NCI-H510A treated with DMSO at 0.1 percent for 48 hours (cell line): ENCODE data around the gene CEACAM4.
"Not testable (repeated sequence)": the region's sequence is repeated elsewhere in the genome, so short reads cannot be mapped to it uniquely, and the experiment has no call there.

Source experiments
- DNase-seq: peaks from one replicate; lab custom pipeline; 2025; lab: John Stamatoyannopoulos, UW

CEACAM4 gene

DNA sequence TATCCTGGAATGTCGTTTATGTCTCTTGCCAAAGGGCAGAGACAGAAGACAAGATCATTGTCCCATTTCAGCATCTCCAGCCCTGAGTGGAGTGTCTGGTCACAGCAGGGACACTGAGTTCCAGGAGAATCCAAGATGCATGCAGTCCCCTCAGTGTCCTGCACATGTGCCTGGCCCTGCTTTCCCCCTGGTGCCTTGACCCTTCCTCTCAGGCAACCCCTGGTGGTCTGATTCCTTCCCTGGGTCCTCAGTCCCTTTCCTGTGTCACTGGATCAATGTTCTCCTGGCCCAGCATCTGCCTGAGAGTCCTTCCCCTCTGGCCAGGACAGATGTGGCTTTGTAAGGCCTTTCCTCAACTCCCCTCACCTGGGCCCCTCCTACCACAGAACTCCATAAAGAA, 41.9 kb downstream of the CEACAM4 start:
- DNase-seq = no peak

DNA sequence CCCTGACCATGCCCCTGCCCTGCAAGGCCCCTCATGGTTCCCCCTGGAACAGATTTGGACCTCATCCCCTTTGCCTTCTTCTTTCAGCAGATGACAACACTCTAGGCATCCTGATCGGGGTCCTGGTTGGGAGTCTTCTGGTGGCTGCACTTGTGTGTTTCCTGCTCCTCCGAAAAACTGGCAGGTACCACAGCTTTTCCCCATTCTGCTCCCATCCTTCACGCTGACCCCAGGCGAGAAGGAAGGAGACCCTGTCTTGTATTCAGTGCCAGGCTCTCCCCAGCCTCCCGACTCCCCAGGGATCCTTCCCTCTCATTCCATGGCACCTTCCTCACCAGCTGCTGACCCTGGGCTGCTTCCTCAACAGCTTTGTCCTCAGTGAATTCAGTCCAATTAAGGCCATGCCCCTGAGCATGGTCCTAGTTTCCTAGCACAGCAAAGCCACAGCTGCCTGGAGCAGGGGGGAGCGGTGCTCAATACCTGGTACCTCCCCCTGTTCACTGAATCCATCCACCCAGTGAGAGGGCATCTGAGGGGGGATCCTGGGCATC, 42.5 kb downstream of the CEACAM4 start:
- DNase-seq = no peak

DNA sequence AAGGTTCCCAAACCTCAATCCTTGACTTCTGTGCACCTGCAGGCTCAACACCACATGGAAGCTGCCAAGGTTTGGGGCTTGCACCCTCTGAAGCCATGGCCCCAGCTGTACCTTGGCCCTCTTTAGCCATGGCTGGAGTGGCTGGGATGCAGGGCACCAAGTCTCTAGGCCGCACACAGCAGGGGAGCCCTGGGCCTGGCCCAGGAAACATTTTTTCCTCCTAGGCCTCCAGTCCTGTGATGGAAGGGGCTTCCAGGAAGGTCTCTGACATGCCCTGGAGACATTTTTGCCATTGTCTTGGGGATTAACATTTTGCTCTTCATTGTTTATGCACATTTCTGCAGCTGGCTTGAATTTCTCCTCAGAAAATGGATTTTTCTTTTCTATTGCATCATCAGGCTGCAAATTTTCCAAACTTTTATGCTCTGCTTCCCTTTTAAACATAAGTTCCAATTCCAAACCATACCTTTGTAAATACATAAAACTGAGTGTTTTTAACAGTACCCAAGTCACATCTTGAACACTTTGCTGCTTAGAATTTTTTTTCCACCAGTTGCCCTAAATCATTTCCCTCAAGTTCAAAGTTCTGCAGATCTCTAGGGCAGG, 44.2 kb downstream of the CEACAM4 start:
- DNase-seq = not testable (repeated sequence)

DNA sequence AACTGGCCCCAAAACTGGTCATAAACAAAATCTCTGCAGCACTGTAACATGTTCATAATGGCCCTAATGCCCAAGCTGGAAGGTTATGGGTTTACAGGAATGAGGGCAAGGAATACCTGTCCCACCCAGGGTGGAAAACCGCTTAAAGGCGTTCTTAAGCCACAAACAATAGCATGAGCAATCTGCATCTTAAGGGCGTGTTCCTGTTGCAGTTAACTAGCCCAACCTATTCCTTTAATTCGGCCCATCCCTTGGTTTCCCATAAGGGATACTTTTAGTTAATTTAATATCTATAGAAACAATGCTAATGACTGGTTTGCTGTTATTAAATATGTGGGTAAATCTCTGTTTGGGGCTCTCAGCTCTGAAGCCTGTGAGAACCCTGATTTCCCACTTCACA, 45.8 kb downstream of the CEACAM4 start:
- DNase-seq = not testable (repeated sequence)

DNA sequence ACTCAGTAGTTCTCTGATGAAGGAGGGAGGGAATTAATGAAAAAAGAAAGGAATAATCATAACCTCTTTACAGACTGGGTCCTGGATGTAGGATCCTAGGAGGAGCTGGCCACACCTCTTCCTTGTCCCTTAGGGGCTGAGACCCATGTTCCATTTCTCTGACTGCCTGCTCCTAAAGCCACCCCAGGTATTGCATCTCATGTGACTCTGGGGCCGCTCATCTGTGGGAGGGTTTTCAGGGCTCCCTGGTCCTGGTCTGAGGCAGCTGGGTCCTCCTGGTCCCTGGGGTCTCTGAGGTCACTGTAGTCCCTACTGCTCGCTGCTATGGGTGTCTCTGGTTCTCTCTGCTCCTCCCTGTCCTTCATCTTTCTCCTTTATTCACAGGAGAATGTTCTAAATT, 48.0 kb downstream of the CEACAM4 start:
- DNase-seq = no peak

DNA sequence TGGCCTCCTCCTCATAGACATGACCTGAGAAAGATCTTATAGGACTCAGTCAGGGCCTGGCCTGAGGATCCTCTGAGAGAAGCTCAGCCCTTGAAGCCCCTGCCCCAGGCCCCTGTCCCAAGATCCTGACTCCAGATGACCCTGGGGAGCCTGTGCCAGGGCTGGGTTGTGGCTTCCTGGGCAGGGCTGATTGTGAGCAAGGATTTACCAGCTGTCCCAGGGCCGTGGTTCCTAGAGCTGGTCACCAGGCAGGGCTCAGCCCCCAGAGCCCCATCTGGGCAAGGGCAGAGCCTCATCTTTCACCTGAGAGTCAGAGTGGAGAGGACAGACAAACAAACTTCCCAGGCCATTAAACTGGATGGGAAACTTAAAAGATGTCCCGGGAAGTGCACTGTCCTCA, 49.0 kb downstream of the CEACAM4 start:
- DNase-seq = no peak

DNA sequence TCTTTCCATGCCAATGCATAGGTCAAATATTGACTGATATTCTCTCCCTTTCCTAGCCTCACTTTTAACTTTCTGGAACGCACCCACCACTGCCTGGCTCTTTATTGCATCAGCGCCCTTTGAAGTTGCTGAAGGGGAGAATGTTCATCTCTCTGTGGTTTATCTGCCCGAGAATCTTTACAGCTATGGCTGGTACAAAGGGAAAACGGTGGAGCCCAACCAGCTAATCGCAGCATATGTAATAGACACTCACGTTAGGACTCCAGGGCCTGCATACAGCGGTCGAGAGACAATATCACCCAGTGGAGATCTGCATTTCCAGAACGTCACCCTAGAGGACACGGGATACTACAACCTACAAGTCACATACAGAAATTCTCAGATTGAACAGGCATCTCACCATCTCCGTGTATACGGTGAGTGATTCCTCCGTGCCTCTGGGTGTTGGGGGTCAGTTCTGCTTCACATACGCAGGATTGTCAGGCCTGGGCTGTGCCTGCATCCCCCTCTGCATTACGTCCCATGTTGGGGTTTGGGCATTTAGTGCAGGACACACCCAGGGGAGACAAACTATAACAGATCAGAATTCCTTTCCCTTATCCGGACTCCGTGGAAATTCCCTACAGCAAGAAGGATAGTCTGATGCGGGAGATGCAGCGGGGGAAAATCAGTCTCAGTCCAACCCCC, 49.6 kb downstream of the CEACAM4 start:
- no peak for DNase-seq

DNA sequence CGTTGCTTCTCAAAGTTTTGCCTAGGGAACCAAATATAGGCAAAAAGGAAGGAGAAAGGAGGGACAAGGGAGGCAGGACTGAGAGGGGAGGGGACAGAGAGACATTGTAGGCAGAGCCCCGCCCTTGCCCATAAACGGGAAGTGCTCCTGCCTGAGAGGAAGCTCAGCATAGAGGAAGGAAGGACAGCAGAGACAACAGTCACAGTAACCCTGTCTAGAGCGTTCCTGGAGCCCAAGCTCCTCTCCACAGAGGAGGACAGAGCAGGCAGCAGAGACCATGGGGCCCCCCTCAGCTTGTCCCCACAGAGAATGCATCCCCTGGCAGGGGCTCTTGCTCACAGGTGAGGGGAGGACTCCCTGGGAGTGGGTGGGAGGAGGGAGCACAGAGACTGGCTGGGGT, 50.9 kb downstream of the CEACAM4 start, which contains the start of gene CEACAM21:
Gene CEACAM21 (plus strand): TSS at position 169 of the 400 bp plus-strand sequence. CDS start 109 bp downstream, at position 278.
- DNase-seq = no peak

DNA sequence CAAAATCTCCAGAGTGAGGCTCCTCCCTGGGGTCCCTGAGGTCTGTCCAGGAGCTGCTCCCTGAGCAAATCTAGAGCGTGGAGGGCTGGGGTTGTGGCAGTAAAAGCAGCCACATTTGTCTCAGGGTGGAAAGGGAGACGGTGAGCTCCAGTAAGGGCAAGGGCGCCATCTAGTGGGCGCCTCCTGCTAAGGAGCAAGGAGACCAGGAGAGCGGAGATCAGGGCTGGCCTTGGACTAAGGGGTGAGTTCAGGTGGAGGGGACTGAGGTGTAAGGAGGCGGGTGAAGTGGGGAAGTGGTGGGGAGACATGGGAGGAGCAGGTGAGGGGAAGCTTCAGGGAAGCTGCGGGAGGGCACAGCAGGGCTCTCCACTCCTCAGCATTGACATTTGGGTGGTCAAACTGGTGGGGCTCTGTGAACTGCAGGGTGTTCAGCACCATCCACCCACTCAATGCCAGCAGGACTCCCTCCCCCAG, 56.2 kb downstream of the CEACAM4 start:
- DNase-seq = peak; percentile 52

DNA sequence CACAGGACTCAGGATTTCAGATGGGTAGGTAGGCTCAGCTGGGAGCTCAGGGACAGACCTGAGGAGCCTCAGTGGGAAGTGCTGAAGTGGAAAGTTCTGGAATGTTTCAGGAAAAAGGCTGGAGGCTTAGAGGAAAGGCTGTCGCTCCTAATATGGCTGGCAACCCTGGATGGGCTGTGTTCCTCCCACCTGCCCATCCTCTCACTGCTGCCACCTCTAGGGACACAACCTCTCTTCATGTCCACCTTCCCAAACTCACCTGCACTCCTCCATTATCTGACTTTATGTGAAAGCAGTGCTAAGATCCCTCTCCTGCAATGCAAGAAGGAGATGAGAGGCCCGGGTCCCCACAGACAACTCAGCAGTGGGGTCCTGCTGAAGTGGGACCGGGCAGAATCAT, 56.7 kb downstream of the CEACAM4 start:
- no peak for DNase-seq

DNA sequence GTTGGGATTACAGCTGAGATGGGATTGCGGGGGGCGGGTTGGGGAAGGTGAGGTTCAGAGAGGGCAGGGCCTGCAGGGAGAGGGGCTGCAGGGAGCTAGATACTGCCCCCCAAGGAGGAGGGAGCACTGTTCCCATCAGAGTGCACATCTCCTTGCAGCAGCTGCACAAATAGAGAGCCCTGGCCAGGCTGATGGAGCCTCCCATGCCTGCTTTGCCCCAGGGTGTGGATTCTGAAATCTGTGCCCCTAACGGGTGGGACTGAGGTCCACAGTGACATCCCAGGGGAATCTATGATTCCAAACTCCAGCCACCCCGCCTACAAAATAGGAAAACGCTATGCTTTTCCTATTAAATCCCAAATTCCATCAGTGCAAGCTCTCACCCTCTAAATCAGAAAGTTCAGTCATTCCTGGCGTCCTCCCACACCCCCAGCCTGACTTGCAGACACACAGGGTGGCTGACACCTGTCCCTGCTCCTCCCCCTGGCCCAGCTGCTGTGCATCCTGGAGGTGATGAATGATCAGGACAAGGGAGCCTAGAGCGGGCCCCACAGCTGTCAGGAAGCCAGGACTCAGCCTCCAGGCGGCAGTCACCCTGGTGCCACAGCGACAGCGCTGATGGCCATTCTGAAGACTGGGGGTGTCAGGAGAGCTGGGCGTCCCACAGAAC, 57.3 kb downstream of the CEACAM4 start:
- no peak for DNase-seq
